ENCODE measurements around the gene DHODH. TPM values are rescaled to one million over a fixed set of nuclear protein-coding genes. Genes with fewer than 3 reads are reported as not detected.
"Not testable (repeated sequence)": the region's sequence is repeated elsewhere in the genome, so short reads cannot be mapped to it uniquely, and the experiment has no call there.

DHODH gene
- total and polyA plus RNA-seq, 2 of the 8 experiments (the other 6 are each of a cell fraction or from before 2014, with no cell fraction given): 9.1 to 19.4 TPM

GRCh38 chr16:72002619-72003018, 5.9 kb upstream of the DHODH start (continued):
- TF ChIP-seq ATF3 (IDR thresholded peaks at IDR 0.05; ENCODE audit: insufficient read depth, low read depth, low read length): no peak
- TF ChIP-seq KDM5A (IDR thresholded peaks at IDR 0.05; ENCODE audit: low read length): no peak
- TF ChIP-seq RXRA (IDR thresholded peaks at IDR 0.05; ENCODE audit: insufficient read depth, low read depth, low read length): no peak
- TF ChIP-seq POU5F1 (IDR thresholded peaks at IDR 0.05; ENCODE audit: low read depth, low read length): no peak
- no peak for TF ChIP-seq MAX (IDR thresholded peaks at IDR 0.05)

GRCh38 chr16:72008065-72008423, 500 bp upstream of the DHODH start:
- 90% methylated on average over 9 of the region's 9 CpGs; no CpG with 5 or more reads in 1 of the 2 experiments for WGBS, 2 experiments (ENCODE audit: extremely low coverage in 1 of 2, insufficient coverage in 1 of 2, insufficient read length in 1 of 2, insufficient replicate concordance in 2 of 2, low coverage in 1 of 2, low lambda C conversion rate in 2 of 2, missing lambda C conversion rate in 1 of 2)
- H3K27me3 ChIP-seq (replicated peaks in 1 of 4; ENCODE audit: control insufficient read depth in 3 of 4, extremely low read depth in 1 of 4, insufficient read depth in 3 of 4, low read length in 3 of 4); H3K56ac ChIP-seq (replicated peaks; ENCODE audit: insufficient read length, low read depth, low read length); CTCF ChIA-PET (ENCODE audit: partially characterized antibody); DNase-seq (ENCODE audit: low read depth in 1 of 2, low spot score in 2 of 2); H3K9me3 ChIP-seq (ENCODE audit: insufficient read depth in 2 of 2, low read depth in 1 of 2, low read length in 1 of 2); H2AK5ac ChIP-seq (ENCODE audit: low read depth, low read length); H3K79me2 ChIP-seq (ENCODE audit: control insufficient read depth in 1 of 2, insufficient read depth in 2 of 2, low read length in 2 of 2); POLR2A ChIA-PET (ENCODE audit: partially characterized antibody); FAIRE-seq; H3K23me2 ChIP-seq (ENCODE audit: low read depth, low read length); H4K20me1 ChIP-seq (replicated peaks in 1 of 2; ENCODE audit: control insufficient read depth in 1 of 2, insufficient read depth in 2 of 2, low read length in 2 of 2); H3K36me3 ChIP-seq (ENCODE audit: control insufficient read depth in 2 of 4, insufficient read depth in 4 of 4, low read length in 3 of 4); H3K23ac ChIP-seq (ENCODE audit: insufficient read length); H2BK12ac ChIP-seq (ENCODE audit: low read depth, low read length); H3K18ac ChIP-seq (ENCODE audit: extremely low read depth, low read length); H2BK15ac ChIP-seq (ENCODE audit: low read length); H2BK120ac ChIP-seq (replicated peaks; ENCODE audit: low read depth, low read length); H2AFZ ChIP-seq (ENCODE audit: low read length); H2BK5ac ChIP-seq (ENCODE audit: low read depth, low read length); H4K5ac ChIP-seq (ENCODE audit: insufficient read length, low read depth, low read length); H4K91ac ChIP-seq (replicated peaks; ENCODE audit: insufficient read length, low read length); H3K14ac ChIP-seq (ENCODE audit: insufficient read length); H3K27ac ChIP-seq (ENCODE audit: low read depth, low read length); H3K4me1 ChIP-seq (replicated peaks in 1 of 4; ENCODE audit: control insufficient read depth in 3 of 4, insufficient read depth in 4 of 4, low read length in 3 of 4); H4K8ac ChIP-seq (ENCODE audit: extremely low read depth, insufficient read depth, low read length); H3K4ac ChIP-seq (replicated peaks; ENCODE audit: insufficient read length, low read depth, low read length); H3K79me1 ChIP-seq (ENCODE audit: low read depth, low read length); H3K9ac ChIP-seq (replicated peaks in 1 of 4; ENCODE audit: extremely low read depth in 1 of 4, low read depth in 3 of 4, low read length in 3 of 4); H2BK20ac ChIP-seq (ENCODE audit: low read length): not testable (repeated sequence)
- H3K4me2 ChIP-seq (ENCODE audit: insufficient read depth in 1 of 2, low read depth in 2 of 2, low read length in 2 of 2): peak overlapping the region; percentile 23 to 63; a peak in 3 of 4 replicates
- peak overlapping the region in 2 of 4 experiments; percentile 92 to 97; a peak in 2 of 8 replicates for H3K4me3 ChIP-seq (ENCODE audit: extremely low read depth in 1 of 4, insufficient read depth in 2 of 4, low read depth in 3 of 4, low read length in 4 of 4)
